NCI-H1417 (cell line): ENCODE results near the gene NDUFS7.

Experiments used
- DNase-seq, 3 experiments: peaks; one replicate each; lab custom pipeline; 2025; lab: John Stamatoyannopoulos, UW

NDUFS7 gene

GRCh38 chr19:1384478-1385110, 887 bp downstream of the NDUFS7 start:
- DNase-seq: peak in 1 of 3 experiments; percentile 33

GRCh38 chr19:1385816-1386215, 2.1 kb downstream of the NDUFS7 start:
- no peak for DNase-seq

GRCh38 chr19:1386945-1387683, 3.4 kb downstream of the NDUFS7 start:
- no peak for DNase-seq

GRCh38 chr19:1387684-1388636, 4.3 kb downstream of the NDUFS7 start:
- no peak for DNase-seq

- DNase-seq: no peak
Observed at GRCh38 chr19:1388637-1389026, 4.9 kb downstream of the NDUFS7 start.

- no peak for DNase-seq
Observed at GRCh38 chr19:1389033-1389940, 5.6 kb downstream of the NDUFS7 start.

- no peak for DNase-seq
Observed at GRCh38 chr19:1390890-1391423, 7.2 kb downstream of the NDUFS7 start.

GRCh38 chr19:1392407-1392806, 8.7 kb downstream of the NDUFS7 start:
- no peak for DNase-seq

GRCh38 chr19:1392939-1393530, 9.3 kb downstream of the NDUFS7 start:
- DNase-seq: no peak

GRCh38 chr19:1393841-1394240, 10.1 kb downstream of the NDUFS7 start:
- no peak for DNase-seq

- DNase-seq: no peak
Observed at GRCh38 chr19:1394252-1395193, 10.8 kb downstream of the NDUFS7 start.

GRCh38 chr19:1395194-1396018, 11.7 kb downstream of the NDUFS7 start:
- no peak for DNase-seq

GRCh38 chr19:1396019-1396767, 12.5 kb downstream of the NDUFS7 start:
- no peak for DNase-seq

- DNase-seq: no peak
Observed at GRCh38 chr19:1396768-1397679, 13.3 kb downstream of the NDUFS7 start.

- DNase-seq: no peak
Observed at GRCh38 chr19:1397838-1398237, 14.1 kb downstream of the NDUFS7 start.

GRCh38 chr19:1399079-1399478, 15.4 kb downstream of the NDUFS7 start:
- DNase-seq: no peak

GRCh38 chr19:1399745-1400144, 16.0 kb downstream of the NDUFS7 start:
- no peak for DNase-seq
